IMR-90 (cell line): ENCODE measurements around the gene UGT3A1.
"Not testable (repeated sequence)": the region's sequence is repeated elsewhere in the genome, so short reads cannot be mapped to it uniquely, and the experiment has no call there.

Source experiments
- CHD1 ChIP-seq: IDR thresholded peaks from 2 replicates; pipeline ENCODE4 v1.6.1; 2012; ENCODE audit warnings: low read depth, low read length, improper control_type of control experiment
- CTCF ChIP-seq: conservative IDR thresholded peaks from 2 replicates; pipeline ENCODE4 v1.5.1; 2012; ENCODE audit warnings: mild to moderate bottlenecking, low read depth, low read length, improper control_type of control experiment
- ELK1 ChIP-seq: fragments of 150-350 bp; IDR thresholded peaks from 2 replicates; pipeline ENCODE4 v1.6.1; 2016; ENCODE audit warnings: low read depth, mild to moderate bottlenecking, low read length, moderate library complexity, borderline replicate concordance
- FOS ChIP-seq: fragments of 150-350 bp; IDR thresholded peaks from 2 replicates; pipeline ENCODE4 v1.6.1; 2016; ENCODE audit warnings: low read depth, low read length
- MAFK ChIP-seq: IDR thresholded peaks from 2 replicates; pipeline ENCODE4 v1.6.1; 2012; ENCODE audit warnings: low read depth, low read length, improper control_type of control experiment
- MAZ ChIP-seq: IDR thresholded peaks from 2 replicates; pipeline ENCODE4 v1.6.1; 2012; ENCODE audit warnings: low read depth, mild to moderate bottlenecking, low read length, improper control_type of control experiment, moderate library complexity, borderline replicate concordance
- MXI1 ChIP-seq: IDR thresholded peaks from 2 replicates; pipeline ENCODE4 v1.6.1; 2012; ENCODE audit warnings: low read depth, mild to moderate bottlenecking, low read length, moderate library complexity, borderline replicate concordance
- POLR2A ChIP-seq: IDR thresholded peaks from 2 replicates; pipeline ENCODE4 v1.6.1; 2012; ENCODE audit warnings: mild to moderate bottlenecking, low read depth, low read length
- RAD21 ChIP-seq: IDR thresholded peaks from 2 replicates; pipeline ENCODE4 v1.6.1; 2012; ENCODE audit warnings: low read length, improper control_type of control experiment
- RFX5 ChIP-seq: IDR thresholded peaks from 2 replicates; pipeline ENCODE4 v1.8.0; 2012; ENCODE audit warnings: low read depth, mild to moderate bottlenecking, low read length, moderate library complexity
- SMC3 ChIP-seq: fragments of 150-350 bp; IDR thresholded peaks from 2 replicates; pipeline ENCODE4 v1.6.1; 2016; ENCODE audit warnings: low read depth, mild to moderate bottlenecking, antibody characterized with exemption, low read length, moderate library complexity
- USF2 ChIP-seq: fragments of 150-350 bp; IDR thresholded peaks from 2 replicates; pipeline ENCODE4 v1.6.1; 2017; ENCODE audit warnings: mild to moderate bottlenecking, antibody characterized with exemption, low read length, low read depth

GRCh38 chr5:35976859-35977258 is 14.3 kb downstream of the UGT3A1 start:
- TF ChIP-seq CTCF, POLR2A, SMC3, USF2, ELK1, MAFK, MXI1, RFX5, MAZ, FOS, CHD1, RAD21: not testable (repeated sequence)
